K562 (cell line): ENCODE results near the gene NUP62. TPM values are rescaled to one million over a fixed set of nuclear protein-coding genes. Genes with fewer than 3 reads are reported as not detected.
A peak's percentile ranks its signal among the peaks of the same experiment; 100 is the strongest.

Source experiments
- BDP1 ChIP-seq: IDR thresholded peaks from 3 replicates; pipeline ENCODE4 v1.6.1; 2011; ENCODE audit not compliant: insufficient read length, insufficient read depth
- BRCA1 ChIP-seq, 2 experiments: fragments of 450-650 bp in 1 of 2; sonication (generic) in 1 of 2; formaldehyde crosslinking in 1 of 2; IDR thresholded peaks; 2 replicates each; pipeline versions ENCODE4 v1.5.0 to v1.6.1; 2017 to 2020; ENCODE audit warnings: mild to moderate bottlenecking in 1 of 2, missing genetic modification reagents in 1 of 2
- CC2D1A ChIP-seq: fragments of 450-650 bp; IDR thresholded peaks from 2 replicates; pipeline ENCODE4 v1.6.1; 2017; ENCODE audit warnings: mild to moderate bottlenecking
- E2F4 ChIP-seq: sonication (generic); formaldehyde crosslinking; IDR thresholded peaks from 2 replicates; pipeline ENCODE4 v1.8.0; 2022; ENCODE audit warnings: mild to moderate bottlenecking, low read depth, missing genetic modification reagents
- ELF4 ChIP-seq: fragments of 450-650 bp; formaldehyde crosslinking; IDR thresholded peaks from 2 replicates; pipeline ENCODE4 v1.4.0; 2022; ENCODE audit warnings: missing genetic modification characterization
- ETS1 ChIP-seq: conservative IDR thresholded peaks from 2 replicates; pipeline ENCODE4 v1.6.1; 2011; ENCODE audit warnings: low read depth, mild to moderate bottlenecking, low read length; ENCODE audit not compliant: control insufficient read depth
- ETS2 ChIP-seq: IDR thresholded peaks from 2 replicates; pipeline ENCODE4 v1.6.1; 2016; ENCODE audit warnings: borderline replicate concordance, missing genetic modification characterization, mild to moderate bottlenecking, moderate library complexity, missing compliant biosample characterization; ENCODE audit not compliant: poor library complexity, severe bottlenecking
- ETV1 ChIP-seq: fragments of 450-650 bp; conservative IDR thresholded peaks from 2 replicates; pipeline ENCODE4 v1.6.1; 2016; ENCODE audit warnings: missing genetic modification characterization, control low read depth, low read depth, missing compliant biosample characterization
- HNRNPL ChIP-seq: fragments of 200-400 bp; formaldehyde crosslinking; IDR thresholded peaks from 2 replicates; pipeline ENCODE4 v1.6.1; 2017; ENCODE audit warnings: low read depth, mild to moderate bottlenecking, low read length
- HOXB6 ChIP-seq: fragments of 250-450 bp; sonication (Bioruptor Pico); IDR thresholded peaks from 2 replicates; pipeline ENCODE4 v1.5.1; 2022; ENCODE audit warnings: mild to moderate bottlenecking, borderline replicate concordance
- MECOM ChIP-seq: fragments of 250-450 bp; sonication (Bioruptor Pico); IDR thresholded peaks from 2 replicates; pipeline ENCODE4 v1.8.0; 2022; ENCODE audit warnings: inconsistent platforms
- NCOA1 ChIP-seq: fragments of 450-650 bp; IDR thresholded peaks from 2 replicates; pipeline ENCODE4 v1.6.1; 2016; ENCODE audit warnings: low read depth
- NR1H2 ChIP-seq: sonication (generic); formaldehyde crosslinking; IDR thresholded peaks from 2 replicates; pipeline ENCODE4 v1.4.0; 2020; ENCODE audit warnings: mild to moderate bottlenecking, missing genetic modification reagents
- PTRF ChIP-seq: fragments of 450-650 bp; IDR thresholded peaks from 2 replicates; pipeline ENCODE4 v1.6.1; 2016; ENCODE audit warnings: mild to moderate bottlenecking, missing genetic modification characterization, missing compliant biosample characterization
- PYGO2 ChIP-seq: fragments of 450-650 bp; IDR thresholded peaks from 2 replicates; pipeline ENCODE4 v1.6.1; 2016; ENCODE audit warnings: mild to moderate bottlenecking, missing genetic modification characterization, moderate library complexity, missing compliant biosample characterization
- SIN3A ChIP-seq, 2 experiments: fragments of 150-350 bp in 1 of 2; IDR thresholded peaks; 2 replicates each; pipeline ENCODE4 v1.6.1; 2011 to 2016; ENCODE audit warnings: borderline replicate concordance in 2 of 2, low read depth in 2 of 2, low read length in 2 of 2, mild to moderate bottlenecking in 2 of 2, moderate library complexity in 2 of 2; ENCODE audit not compliant: control insufficient read depth in 1 of 2
- SLC30A9 ChIP-seq: fragments of 250-450 bp; sonication (Bioruptor Pico); IDR thresholded peaks from 2 replicates; pipeline ENCODE4 v1.8.0; 2022; ENCODE audit warnings: mild to moderate bottlenecking, moderate library complexity
- SREBF1 ChIP-seq: fragments of 150-350 bp; IDR thresholded peaks from 2 replicates; pipeline ENCODE4 v1.6.1; 2014; ENCODE audit warnings: antibody characterized with exemption, low read depth, low read length, borderline replicate concordance
- SRSF1 ChIP-seq: fragments of 200-400 bp; formaldehyde crosslinking; IDR thresholded peaks from 2 replicates; pipeline ENCODE4 v1.6.1; 2017; ENCODE audit warnings: mild to moderate bottlenecking, low read depth, low read length, moderate library complexity
- TCF3 ChIP-seq: sonication (generic); formaldehyde crosslinking; IDR thresholded peaks from 2 replicates; pipeline ENCODE4 v1.4.0; 2020; ENCODE audit warnings: mild to moderate bottlenecking, missing genetic modification reagents
- THRB ChIP-seq: fragments of 450-650 bp; formaldehyde crosslinking; conservative IDR thresholded peaks from 2 replicates; pipeline ENCODE4 v1.4.0; 2022; ENCODE audit warnings: mild to moderate bottlenecking, missing genetic modification characterization
- ZNF165 ChIP-seq: fragments of 250-450 bp; sonication (Bioruptor Pico); IDR thresholded peaks from 2 replicates; pipeline ENCODE4 v1.4.0; 2020; ENCODE audit warnings: borderline replicate concordance
- ZNF263 ChIP-seq: sonication (generic); formaldehyde crosslinking; IDR thresholded peaks from 2 replicates; pipeline ENCODE4 v1.8.0; 2022; ENCODE audit warnings: mild to moderate bottlenecking, missing genetic modification reagents, borderline replicate concordance
- ZNF311 ChIP-seq: fragments of 250-450 bp; sonication (Bioruptor Pico); IDR thresholded peaks from 2 replicates; pipeline ENCODE4 v1.4.0; 2020; ENCODE audit warnings: mild to moderate bottlenecking, moderate library complexity
- ZNF354B ChIP-seq: fragments of 250-450 bp; sonication (Bioruptor Pico); IDR thresholded peaks from 2 replicates; pipeline ENCODE4 v1.4.0; 2020
- ZNF586 ChIP-seq: fragments of 450-650 bp; formaldehyde crosslinking; conservative IDR thresholded peaks from 2 replicates; pipeline ENCODE4 v1.4.0; 2020; ENCODE audit warnings: mild to moderate bottlenecking, moderate library complexity
- polyA plus RNA-seq, 8 experiments: library from polyadenylated mRNA; depleted of rRNA in 4 of 8; stranded (reverse) in 5 of 8; unstranded in 3 of 8; fragments of >200 nt; fragmentation: Nextera tagmentation in 2 of 8; fragmentation: Illumina TruSeq in 1 of 8; extraction: Ambion mirVana in 2 of 8; extraction: Trizol in 1 of 8; gene quantifications; 2 replicates each; pipeline versions ENCODE4 v1.2.1 to v1.2.3, GENCODE V29; 2011 to 2014; ENCODE audit warnings: inconsistent platforms in 1 of 8, missing spikeins in 1 of 8
- total RNA-seq, 7 experiments: library from RNA; depleted of rRNA in 6 of 7; stranded (reverse); fragments of >200 nt in 6 of 7; fragmentation: Illumina TruSeq in 2 of 7; extraction: Trizol in 2 of 7; gene quantifications; 2 replicates each; pipeline versions ENCODE4 v1.2.1 to v1.2.3, GENCODE V29; 2011 to 2021; ENCODE audit warnings: low replicate concordance in 1 of 7

NUP62 gene
- total and polyA plus RNA-seq, 9 of the 15 experiments (the other 6 are each of a cell fraction or from before 2014, with no cell fraction given), result 16.9 to 109 (median 66.0) TPM

GRCh38 chr19:49869484-49870308 lies 59.6 kb downstream of the NUP62 start (continued):
- no peak for TF ChIP-seq PYGO2 (tag)
- no peak for TF ChIP-seq ETS2 (tag)
- no peak for TF ChIP-seq ZNF263 (CRISPR knock-in tag)
- TF ChIP-seq ETV1 (tag), result no peak
- TF ChIP-seq BDP1, result no peak
- no peak for TF ChIP-seq HOXB6
- TF ChIP-seq NCOA1, result no peak
- TF ChIP-seq ZNF165, result no peak
- no peak for TF ChIP-seq PTRF (tag)
- TF ChIP-seq THRB (CRISPR knock-in tag), result no peak
- no peak for TF ChIP-seq E2F4 (CRISPR knock-in tag)
- TF ChIP-seq MECOM (CRISPR knock-in tag), result 0 out of 2 replicates have a peak, but pooled peaks have one; percentile 11
- no peak for TF ChIP-seq SLC30A9 (CRISPR knock-in tag)
- no peak for TF ChIP-seq ZNF354B (CRISPR knock-in tag)
- TF ChIP-seq ZNF311 (CRISPR knock-in tag), result no peak
- no peak for TF ChIP-seq SREBF1
- TF ChIP-seq ZNF586, result no peak
- TF ChIP-seq SRSF1, result no peak
- 0 out of 2 replicates have a peak, but pooled peaks have one; percentile 21 for TF ChIP-seq ELF4 (CRISPR knock-in tag)
- no peak for TF ChIP-seq NR1H2 (CRISPR knock-in tag)
- peak; percentile 93 for TF ChIP-seq HNRNPL
- TF ChIP-seq CC2D1A, result peak; percentile 99
- peak; percentile 54; the same call in 1 of the 2 replicates for TF ChIP-seq ETS1
- no peak for TF ChIP-seq BRCA1 (IDR thresholded peaks at IDR 0.05)
- no peak for TF ChIP-seq BRCA1 (CRISPR knock-in tag; IDR thresholded peaks at IDR 0.05)
- no peak for TF ChIP-seq TCF3 (CRISPR knock-in tag)
- peak in 1 of 2 experiments; percentile 74; a peak in 1 of 4 replicates for TF ChIP-seq SIN3A (IDR thresholded peaks at IDR 0.05; ENCODE audit: borderline replicate concordance in 2 of 2, control insufficient read depth in 1 of 2, low read depth in 2 of 2, low read length in 2 of 2)
